ENCODE results near the gene AATK.

GRCh38 chr17:81102352-81102751 lies 63.7 kb downstream of the AATK start:
- no peak for TF ChIP-seq FOXA1 (IDR thresholded peaks at IDR 0.05)
- no peak for TF ChIP-seq TARDBP (IDR thresholded peaks at IDR 0.05)
- TF ChIP-seq, protein P1, sequence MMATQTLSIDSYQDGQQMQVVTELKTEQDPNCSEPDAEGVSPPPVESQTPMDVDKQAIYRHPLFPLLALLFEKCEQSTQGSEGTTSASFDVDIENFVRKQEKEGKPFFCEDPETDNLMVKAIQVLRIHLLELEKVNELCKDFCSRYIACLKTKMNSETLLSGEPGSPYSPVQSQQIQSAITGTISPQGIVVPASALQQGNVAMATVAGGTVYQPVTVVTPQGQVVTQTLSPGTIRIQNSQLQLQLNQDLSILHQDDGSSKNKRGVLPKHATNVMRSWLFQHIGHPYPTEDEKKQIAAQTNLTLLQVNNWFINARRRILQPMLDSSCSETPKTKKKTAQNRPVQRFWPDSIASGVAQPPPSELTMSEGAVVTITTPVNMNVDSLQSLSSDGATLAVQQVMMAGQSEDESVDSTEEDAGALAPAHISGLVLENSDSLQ (IDR thresholded peaks at IDR 0.05) = no peak
- TF ChIP-seq ELF4 (IDR thresholded peaks at IDR 0.05) = no peak
- no peak for TF ChIP-seq ZNF384 (IDR thresholded peaks at IDR 0.05)
- TF ChIP-seq NFRKB (IDR thresholded peaks at IDR 0.05) = no peak
- no peak for TF ChIP-seq BHLHE40 (IDR thresholded peaks at IDR 0.05; ENCODE audit: borderline replicate concordance)
- TF ChIP-seq L3MBTL2 (conservative IDR thresholded peaks at IDR 0.05) = no peak
- TF ChIP-seq ARNT (IDR thresholded peaks at IDR 0.05) = no peak
- TF ChIP-seq SP1 (IDR thresholded peaks at IDR 0.05) = no peak

Measured in HEK293T (cell line).